ENCODE measurements around the gene ZBTB20.

The ZBTB20 gene

GRCh38 chr3:114707252-114707860 lies 439.7 kb downstream of the ZBTB20 start:
- DNase-seq (ENCODE audit: low read depth in 1 of 2, low spot score in 1 of 2): no peak
- TF ChIP-seq GABPA (IDR thresholded peaks at IDR 0.05; ENCODE audit: low read depth): no peak
- no peak for TF ChIP-seq POLR2AphosphoS5 (IDR thresholded peaks at IDR 0.05; ENCODE audit: low read depth)
- TF ChIP-seq CTCF (IDR thresholded peaks at IDR 0.05; ENCODE audit: insufficient read depth, low read length): no peak
- no peak for TF ChIP-seq SPI1 (IDR thresholded peaks at IDR 0.05; ENCODE audit: borderline replicate concordance, low read depth)

GRCh38 chr3:114706591-114707232 lies 440.4 kb downstream of the ZBTB20 start:
- TF ChIP-seq POLR2AphosphoS5 (IDR thresholded peaks at IDR 0.05; ENCODE audit: low read depth): no peak
- no peak for TF ChIP-seq SPI1 (IDR thresholded peaks at IDR 0.05; ENCODE audit: borderline replicate concordance, low read depth)
- TF ChIP-seq CTCF (IDR thresholded peaks at IDR 0.05; ENCODE audit: insufficient read depth, low read length): no peak
- TF ChIP-seq GABPA (IDR thresholded peaks at IDR 0.05; ENCODE audit: low read depth): no peak
- TF ChIP-seq REST (IDR thresholded peaks at IDR 0.05; ENCODE audit: insufficient replicate concordance, low read depth): no peak
- H3K27ac ChIP-seq (replicated peaks): no peak overlapping the region
- H3K27me3 ChIP-seq (ENCODE audit: insufficient read depth, poor library complexity, severe bottlenecking): no peaks in the 10 kb centered on the region
- no peak for DNase-seq (ENCODE audit: low read depth in 1 of 2, low spot score in 1 of 2)
- no peak overlapping the region for H3K4me3 ChIP-seq (replicated peaks; ENCODE audit: insufficient read depth, low read length)

More at GRCh38 chr3:114707252-114707860, 439.7 kb downstream of the ZBTB20 start:
- Histone ChIP-seq H3K27ac (replicated peaks) (no peak overlapping the region), H3K27me3 (ENCODE audit: insufficient read depth, poor library complexity, severe bottlenecking) (no peaks in the 10 kb centered on the region), H3K4me3 (replicated peaks; ENCODE audit: insufficient read depth, low read length) (no peak overlapping the region)

- Histone ChIP-seq H3K27me3 (ENCODE audit: insufficient read depth, poor library complexity, severe bottlenecking) (no peaks in the 10 kb centered on the region), H3K27ac (replicated peaks) (no peak overlapping the region), H3K4me3 (replicated peaks; ENCODE audit: insufficient read depth, low read length) (no peak overlapping the region)
- TF ChIP-seq SPI1 (IDR thresholded peaks at IDR 0.05; ENCODE audit: borderline replicate concordance, low read depth) (no peak), GABPA (IDR thresholded peaks at IDR 0.05; ENCODE audit: low read depth) (no peak), CTCF (IDR thresholded peaks at IDR 0.05; ENCODE audit: insufficient read depth, low read length) (no peak), REST (IDR thresholded peaks at IDR 0.05; ENCODE audit: insufficient replicate concordance, low read depth) (no peak), POLR2AphosphoS5 (IDR thresholded peaks at IDR 0.05; ENCODE audit: low read depth) (no peak)
- no peak for DNase-seq (ENCODE audit: low read depth in 1 of 2, low spot score in 1 of 2)
Measured at GRCh38 chr3:114700637-114701234, 446.4 kb downstream of the ZBTB20 start.
